GM18858 (cell line): ENCODE results near the gene AGBL1.

Experiments used
- ATAC-seq: cut with Tn5 transposase; IDR thresholded peaks from one replicate; pipeline ENCODE4 v1.9.1; 2021; ENCODE audit not compliant: unreplicated experiment

AGBL1 gene

DNA sequence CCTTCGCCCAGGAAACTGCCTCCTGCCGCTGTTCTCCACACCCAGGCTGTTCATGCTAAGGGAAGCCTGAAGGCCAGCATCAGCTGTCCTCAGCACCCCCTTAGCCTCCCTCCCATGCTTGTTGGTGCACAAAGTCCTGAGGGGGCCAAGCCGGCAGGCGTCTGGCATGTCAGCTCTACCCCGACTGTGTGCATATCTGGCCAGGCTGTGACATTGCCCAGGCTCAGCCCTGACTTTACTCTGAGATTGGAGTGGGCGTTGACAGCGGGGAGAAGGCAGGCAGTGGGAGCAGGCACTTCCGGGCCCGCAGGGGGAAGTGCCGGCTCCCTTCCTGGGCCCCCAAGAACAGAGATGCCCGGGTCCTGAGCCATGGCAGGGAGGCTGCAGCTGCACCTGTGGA, 492.2 kb downstream of the AGBL1 start:
- no peak for ATAC-seq

DNA sequence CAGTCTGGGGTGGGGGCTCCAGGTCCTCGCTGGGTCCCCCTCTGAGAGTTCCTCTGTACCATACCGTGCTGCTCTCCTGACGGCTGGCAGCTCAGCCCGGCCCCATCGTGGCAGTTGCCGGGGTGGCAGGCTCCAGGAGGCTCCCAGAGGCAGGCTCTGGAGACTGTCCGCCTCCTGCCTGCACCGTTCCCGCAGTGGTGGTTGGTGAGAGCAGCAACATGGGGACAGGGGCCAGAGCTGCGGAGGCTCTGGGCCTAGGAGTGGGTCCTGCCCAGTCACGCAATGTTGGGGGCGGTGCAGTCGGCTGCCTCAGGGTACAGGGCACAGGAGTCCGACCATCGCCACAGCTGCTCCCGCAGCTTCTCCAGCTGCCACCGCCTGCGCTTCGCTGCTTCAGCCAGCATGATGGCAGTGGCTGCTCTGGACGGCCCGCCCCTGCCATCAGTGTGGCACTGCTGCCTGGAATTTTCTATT, 492.7 kb downstream of the AGBL1 start:
- no peak for ATAC-seq

DNA sequence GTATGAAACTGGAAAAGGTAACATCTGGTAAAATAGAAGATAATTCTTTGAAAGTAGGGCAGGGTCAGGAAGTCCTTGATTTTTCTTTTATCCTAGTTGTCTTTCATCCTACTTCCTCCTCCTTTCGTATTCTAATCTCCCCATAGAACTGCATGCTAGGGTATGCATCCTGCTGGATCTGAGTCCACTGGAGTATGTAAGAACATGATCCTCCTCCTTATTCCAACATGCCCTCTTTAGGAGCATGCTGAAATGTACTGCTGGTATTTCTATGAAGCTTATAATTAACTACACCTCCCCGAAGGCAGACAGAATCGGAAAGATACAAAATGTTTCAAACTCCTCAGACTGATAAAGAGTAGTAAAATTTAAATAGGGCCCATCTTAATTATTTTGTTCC, 493.8 kb downstream of the AGBL1 start:
- ATAC-seq: no peak

- no peak for ATAC-seq
Measured at GRCh38 chr15:86588413-86588812, 508.7 kb downstream of the AGBL1 start.

- no peak for ATAC-seq
Measured at GRCh38 chr15:86590461-86590860, 510.8 kb downstream of the AGBL1 start.

GRCh38 chr15:86591158-86591557, 511.5 kb downstream of the AGBL1 start:
- ATAC-seq: no peak

- no peak for ATAC-seq
Measured at GRCh38 chr15:86591994-86592735, 512.5 kb downstream of the AGBL1 start.

DNA sequence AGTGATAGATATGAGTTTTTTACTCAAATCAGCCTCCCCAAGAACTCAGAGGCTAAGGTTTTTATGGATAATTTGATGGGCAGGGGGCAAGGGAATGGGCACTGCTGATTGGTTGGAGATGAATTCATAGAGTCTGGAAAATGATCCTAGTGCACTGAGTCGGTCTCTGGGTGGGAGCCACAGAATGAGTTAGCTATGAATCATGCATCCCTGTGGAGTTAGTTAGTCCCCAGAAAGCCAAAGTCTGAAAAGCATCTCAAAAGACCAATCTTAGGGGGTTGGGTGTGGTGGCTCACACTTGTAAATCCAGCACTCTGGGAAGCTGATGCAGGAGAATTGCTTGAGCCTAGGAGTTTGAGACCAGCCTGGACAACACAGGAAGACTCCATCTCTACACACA, 516.1 kb downstream of the AGBL1 start:
- no peak for ATAC-seq

GRCh38 chr15:86603466-86603865, 523.8 kb downstream of the AGBL1 start:
- no peak for ATAC-seq

DNA sequence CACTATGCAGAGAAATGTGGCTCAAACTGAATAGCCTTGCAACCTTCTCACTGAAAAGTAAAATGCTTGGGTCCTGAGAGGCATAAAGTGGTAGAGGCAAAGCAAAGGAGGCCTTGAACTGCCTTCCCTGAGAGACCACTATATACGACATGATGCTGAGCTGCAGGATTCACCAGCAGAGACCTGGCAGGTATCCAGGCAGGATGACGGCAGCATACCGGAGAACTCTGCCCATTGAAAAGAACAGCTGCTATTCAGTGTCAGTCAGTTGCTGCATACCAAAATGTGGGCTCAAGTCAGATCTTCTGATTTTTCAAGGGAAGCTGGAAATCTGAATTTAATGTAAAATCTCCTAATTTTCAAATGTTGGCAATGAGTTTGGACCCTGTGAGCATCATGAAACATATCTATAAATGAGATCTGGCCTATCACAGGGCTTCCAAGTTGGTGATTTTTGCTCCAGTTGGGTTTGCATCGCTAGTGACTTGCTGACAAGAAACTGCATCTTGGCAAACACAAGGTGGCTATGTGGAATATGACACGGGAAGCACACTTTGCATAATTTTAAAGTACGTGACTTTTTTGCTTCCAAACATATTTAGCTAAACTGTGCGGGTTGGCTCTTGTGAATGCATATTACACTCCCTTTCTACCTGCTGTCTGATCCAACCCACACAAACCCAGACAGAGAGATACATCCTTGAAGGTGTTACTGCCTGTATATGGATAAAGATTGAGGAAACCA, 529.0 kb downstream of the AGBL1 start:
- ATAC-seq: no peak

- ATAC-seq: no peak
Measured at GRCh38 chr15:86609275-86609674, 529.6 kb downstream of the AGBL1 start.

DNA sequence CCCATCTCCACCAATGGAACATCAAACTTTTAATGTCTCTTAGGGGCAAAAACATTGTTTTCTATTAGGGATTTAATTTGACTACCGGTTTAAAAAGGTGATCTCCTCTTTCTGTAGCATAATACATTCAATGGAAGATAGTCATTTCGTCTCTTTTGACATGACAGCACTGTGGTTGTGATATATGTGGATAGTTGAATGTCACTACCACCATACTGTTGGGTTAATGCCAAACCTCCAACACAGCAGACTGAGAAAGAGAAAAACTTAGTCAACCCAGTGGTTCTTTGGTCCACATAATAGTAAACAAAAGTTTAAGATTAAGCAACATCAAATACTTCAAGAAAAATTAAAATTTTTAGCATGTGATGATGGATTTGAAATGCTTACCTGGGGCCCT, 530.4 kb downstream of the AGBL1 start:
- ATAC-seq: no peak

DNA sequence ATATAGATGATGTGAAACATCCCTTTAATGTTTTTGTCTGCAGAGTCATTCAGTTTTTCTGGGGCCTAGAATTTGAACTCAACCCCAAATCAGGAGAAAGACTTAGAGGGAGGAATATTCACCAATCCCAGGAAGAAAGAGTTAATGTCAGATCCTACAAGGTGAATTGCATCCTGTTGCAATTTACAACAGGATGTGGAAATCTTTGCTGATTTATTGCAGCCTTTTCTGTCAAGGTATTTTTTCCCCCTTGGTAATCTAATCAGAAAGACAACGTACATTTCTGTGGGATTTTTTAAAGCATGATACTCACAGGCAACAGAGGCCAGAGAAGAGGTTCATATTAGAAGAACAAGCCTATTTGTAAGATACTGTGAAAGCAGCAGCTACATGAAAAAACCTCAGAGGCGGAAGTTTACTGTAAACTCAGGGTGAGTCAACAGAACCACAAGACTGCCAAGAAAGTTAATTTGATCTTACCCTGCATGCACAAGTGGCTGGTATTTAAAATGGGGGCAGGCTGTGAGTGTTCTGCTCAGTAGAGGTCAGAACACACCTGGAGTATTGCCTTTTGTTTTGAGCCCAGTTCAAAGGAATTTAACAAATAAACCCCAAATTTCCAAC, 531.9 kb downstream of the AGBL1 start:
- ATAC-seq: no peak

DNA sequence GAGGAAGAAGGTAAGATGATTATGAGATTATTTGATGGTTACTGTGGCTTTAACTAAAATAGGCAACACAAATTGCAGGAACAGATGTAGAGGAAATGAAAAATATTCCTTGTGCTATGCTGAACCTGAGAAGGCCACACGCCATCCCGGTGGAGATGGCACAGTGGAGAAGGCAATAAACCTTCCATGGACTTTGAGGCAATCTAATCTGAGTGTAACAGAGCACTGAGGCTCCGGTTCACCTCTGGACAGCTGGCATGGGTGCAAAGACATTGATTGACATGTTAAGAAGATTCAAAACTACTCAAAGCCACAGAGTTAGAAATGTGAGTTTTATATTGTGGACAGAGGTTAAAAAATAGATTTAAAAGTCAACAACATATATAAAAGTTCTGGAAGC, 535.7 kb downstream of the AGBL1 start:
- no peak for ATAC-seq

DNA sequence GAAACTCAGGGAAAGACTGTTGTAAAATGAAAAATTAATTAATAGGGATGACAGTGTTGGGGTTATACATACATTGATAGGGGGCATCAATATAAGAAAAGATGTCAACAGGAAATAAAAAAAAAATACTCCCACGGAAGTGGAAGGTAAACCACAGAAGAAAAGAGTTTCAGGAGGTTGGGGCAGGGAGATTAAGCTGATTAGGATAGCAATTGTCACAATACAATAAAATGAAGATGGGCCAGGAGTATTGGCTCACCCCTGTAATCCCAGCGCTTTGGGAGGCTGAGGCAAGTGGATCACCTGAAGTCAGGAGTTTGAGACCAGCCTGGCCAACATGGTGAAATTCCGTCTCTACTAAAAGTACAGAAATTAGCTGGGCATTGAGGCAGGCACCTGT, 536.1 kb downstream of the AGBL1 start:
- ATAC-seq: no peak

- ATAC-seq: no peak
Measured at GRCh38 chr15:86616771-86617170, 537.1 kb downstream of the AGBL1 start.

GRCh38 chr15:86620157-86620556, 540.5 kb downstream of the AGBL1 start:
- ATAC-seq: no peak

GRCh38 chr15:86620641-86621349, 541.1 kb downstream of the AGBL1 start:
- ATAC-seq: no peak

DNA sequence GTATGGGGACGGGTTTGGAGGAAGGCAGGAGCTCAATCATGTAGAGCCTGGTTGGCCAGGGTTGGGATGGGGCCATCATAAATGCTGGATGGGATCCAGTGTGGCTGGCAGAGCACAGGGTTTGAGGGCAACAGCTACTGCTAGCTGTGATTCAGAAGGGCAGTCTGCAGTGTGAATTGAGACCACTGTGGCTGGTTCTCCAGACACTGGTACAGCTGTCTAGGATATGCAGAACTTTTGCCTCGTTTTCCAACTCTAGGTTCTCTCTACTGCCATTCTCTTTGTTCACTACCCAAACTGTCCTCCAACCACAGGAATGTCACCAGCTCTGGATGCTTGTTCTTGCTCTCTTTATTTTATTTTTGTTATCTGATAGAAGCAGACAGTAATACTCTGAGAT, 543.6 kb downstream of the AGBL1 start:
- ATAC-seq: no peak

- no peak for ATAC-seq
Measured at GRCh38 chr15:86624261-86625036, 544.8 kb downstream of the AGBL1 start.
